Measurements from ENCODE around the gene SRL. TPM values are rescaled to one million over a fixed set of nuclear protein-coding genes. Genes with fewer than 3 reads are reported as not detected.

SRL gene
- total RNA-seq, 4 donors from 2014 or later, result 1.2 to 3.4 (median 2.4) TPM

- no peak overlapping the region for H3K27ac ChIP-seq
- peaks cover 0 to 14% (median 0%) of the 10 kb centered on the region in 3 donors for H3K4me1 ChIP-seq
- TF ChIP-seq EP300 (IDR thresholded peaks at IDR 0.05) (no peak), POLR2A (IDR thresholded peaks at IDR 0.05) (no peak), POLR2AphosphoS5 (IDR thresholded peaks at IDR 0.05) (no peak), CTCF (IDR thresholded peaks at IDR 0.05) (no peak)
- H3K9me3 ChIP-seq, result no peaks in the 10 kb centered on the region
- no peaks in the 10 kb centered on the region for H3K36me3 ChIP-seq
- no peaks in the 10 kb centered on the region for H3K27me3 ChIP-seq
- WGBS, 2 donors (ENCODE audit: low coverage in 1 of 2), result 59 to 70% methylated on average over 5 of the region's 14 CpGs
- no peak for ATAC-seq
- H3K4me3 ChIP-seq, result no peak overlapping the region
These were observed 9.1 kb downstream of the SRL start for GRCh38 chr16:4232541-4233386.

- Histone ChIP-seq H3K27me3 (no peaks in the 10 kb centered on the region), H3K4me3 (no peak overlapping the region), H3K4me1 (peaks cover 0 to 14% (median 0%) of the 10 kb centered on the region in 3 donors), H3K27ac (no peak overlapping the region), H3K9me3 (no peaks in the 10 kb centered on the region), H3K36me3 (no peaks in the 10 kb centered on the region)
- no peak for TF ChIP-seq CTCF (IDR thresholded peaks at IDR 0.05)
- TF ChIP-seq POLR2AphosphoS5 (IDR thresholded peaks at IDR 0.05), result no peak
- no peak for TF ChIP-seq POLR2A (IDR thresholded peaks at IDR 0.05)
- no peak for TF ChIP-seq EP300 (IDR thresholded peaks at IDR 0.05)
- 86% methylated on average over 8 of the region's 11 CpGs; no CpG with 5 or more reads in 1 of the 2 donors for WGBS, 2 donors (ENCODE audit: low coverage in 1 of 2)
- no peak for ATAC-seq
These were observed 10.0 kb downstream of the SRL start for GRCh38 chr16:4231886-4232285.

- no peak for TF ChIP-seq EP300 (IDR thresholded peaks at IDR 0.05)
- no peak for TF ChIP-seq CTCF (IDR thresholded peaks at IDR 0.05)
- TF ChIP-seq POLR2AphosphoS5 (IDR thresholded peaks at IDR 0.05), result no peak
- no peak for TF ChIP-seq POLR2A (IDR thresholded peaks at IDR 0.05)
- no peak overlapping the region for H3K27ac ChIP-seq
These were observed 10.5 kb downstream of the SRL start for GRCh38 chr16:4231367-4231766.

GRCh38 chr16:4227040-4227332, 14.9 kb downstream of the SRL start:
- no peak for TF ChIP-seq CTCF (IDR thresholded peaks at IDR 0.05)
- TF ChIP-seq POLR2A (IDR thresholded peaks at IDR 0.05), result no peak
- TF ChIP-seq EP300 (IDR thresholded peaks at IDR 0.05), result no peak
- TF ChIP-seq POLR2AphosphoS5 (IDR thresholded peaks at IDR 0.05), result no peak
- Histone ChIP-seq H3K4me1 (no peaks in the 10 kb centered on the region), H3K4me3 (no peak overlapping the region), H3K27me3 (no peaks in the 10 kb centered on the region), H3K9me3 (no peaks in the 10 kb centered on the region), H3K27ac (no peak overlapping the region), H3K36me3 (no peaks in the 10 kb centered on the region)
- 89 to 90% methylated on average over 2 of the region's 2 CpGs for WGBS, 2 donors (ENCODE audit: low coverage in 1 of 2)
- ATAC-seq, result no peak

More at GRCh38 chr16:4231367-4231766, 10.5 kb downstream of the SRL start:
- no peaks in the 10 kb centered on the region for H3K36me3 ChIP-seq
- no peak overlapping the region for H3K4me3 ChIP-seq
- H3K4me1 ChIP-seq, result peaks cover 0 to 14% (median 0%) of the 10 kb centered on the region in 3 donors
- no peaks in the 10 kb centered on the region for H3K9me3 ChIP-seq
- H3K27me3 ChIP-seq, result no peaks in the 10 kb centered on the region
- no peak for ATAC-seq
- 40 to 79% methylated on average over 1 to 7 of the region's 10 CpGs for WGBS, 2 donors (ENCODE audit: low coverage in 1 of 2)
